K562 (cell line): ENCODE measurements around the gene NAA10. TPM values are rescaled to one million over a fixed set of nuclear protein-coding genes. Genes with fewer than 3 reads are reported as not detected.

Experiments used
- ATAC-seq: fragments of 200-7000 bp; cut with Tn5 transposase; 3 replicates; pipeline ENCODE4 v1.9.1; 2020; ENCODE audit warnings: moderate library complexity
- BruUV-seq: library from RNA; stranded (reverse); fragments of 400-500 nt; replicated peaks from 2 replicates; lab custom pipeline; 2021; lab: Mats Ljungman, UMichigan
- CTCF ChIA-PET: fragments of 300-600 bp; formaldehyde crosslinking; extraction: SDS; loops from one replicate; lab custom pipeline; 2021; ENCODE audit warnings: low intra/inter-chr PET ratio; lab: Yijun Ruan, JAX
- POLR2A ChIA-PET: fragments of 300-600, 350-650 bp; sonication (Branson Sonifier 250); formaldehyde crosslinking; extraction: SDS; loops from one replicate; lab custom pipeline; 2021; ENCODE audit warnings: antibody characterized with exemption, inconsistent platforms; lab: Yijun Ruan, JAX
- DNase-seq, 4 experiments: peaks; one replicate each; pipeline versions ENCODE4 v3.0.0 to v3.0.0-alpha.2; 2011 to 2018; ENCODE audit warnings: low spot score in 3 of 4, mixed read lengths in 3 of 4; ENCODE audit errors: extremely low read depth in 1 of 4
- FAIRE-seq: peaks from 2 replicates; lab custom pipeline; 2011; peaks lifted over from hg19 to GRCh38; lab: Jason Lieb, UNC
- H2AFZ ChIP-seq: 2 replicates; pipeline ENCODE4 v1.6.0; 2011; ENCODE audit warnings: low read depth, low read length, control low read depth, inconsistent platforms
- H3K27ac ChIP-seq: fragments of 200-600 bp; 3 replicates; pipeline ENCODE4 v1.8.0; 2011; ENCODE audit warnings: low read depth, mild to moderate bottlenecking, control low read depth, inconsistent platforms, low read length, moderate library complexity, mixed read lengths; ENCODE audit errors: extremely low read depth
- H3K27me3 ChIP-seq, 2 experiments: fragments of 300-600 bp in 1 of 2; 2 replicates in 1 of 2; 3 replicates in 1 of 2; pipeline versions ENCODE4 v1.6.0 to v1.8.0; 2011; ENCODE audit warnings: inconsistent platforms in 2 of 2, low read length in 2 of 2, mild to moderate bottlenecking in 1 of 2, mixed read lengths in 1 of 2, moderate library complexity in 1 of 2; ENCODE audit not compliant: control insufficient read depth in 2 of 2, insufficient read depth in 2 of 2
- H3K36me3 ChIP-seq: fragments of 300-600 bp; 3 replicates; pipeline ENCODE4 v1.8.0; 2011; ENCODE audit warnings: mild to moderate bottlenecking, low read length, inconsistent platforms; ENCODE audit not compliant: control insufficient read depth, insufficient read depth
- H3K4me1 ChIP-seq, 2 experiments: fragments of 200-600 bp in 1 of 2; replicated peaks in 1 of 2; 2 replicates in 1 of 2; 3 replicates in 1 of 2; pipeline versions ENCODE4 v1.5.1 to v1.8.0; 2011; ENCODE audit warnings: inconsistent platforms in 2 of 2, low read length in 2 of 2, mild to moderate bottlenecking in 1 of 2, mixed read lengths in 1 of 2, moderate library complexity in 1 of 2; ENCODE audit not compliant: control insufficient read depth in 2 of 2, insufficient read depth in 2 of 2
- H3K4me2 ChIP-seq: 2 replicates; pipeline ENCODE4 v1.6.1; 2011; ENCODE audit warnings: low read length, control low read depth, inconsistent platforms, mixed read lengths; ENCODE audit not compliant: insufficient read depth
- H3K4me3 ChIP-seq: fragments of 200-600 bp; sonication (generic), shearing (Covaris generic); 2 replicates; pipeline ENCODE4 v1.5.1; 2016; ENCODE audit warnings: control low read depth, inconsistent platforms
- H3K79me2 ChIP-seq: fragments of 200-600 bp; 3 replicates; pipeline ENCODE4 v1.8.0; 2011; ENCODE audit warnings: low read length, inconsistent platforms; ENCODE audit not compliant: control insufficient read depth, insufficient read depth
- H3K9ac ChIP-seq, 2 experiments: 2 replicates each; pipeline versions ENCODE4 v1.6.0 to v1.6.1; 2011; ENCODE audit warnings: low read depth in 2 of 2, low read length in 2 of 2, control low read depth in 1 of 2, inconsistent platforms in 1 of 2, mild to moderate bottlenecking in 1 of 2, mixed read lengths in 1 of 2; ENCODE audit not compliant: insufficient read depth in 1 of 2
- H3K9me1 ChIP-seq: one replicate; pipeline ENCODE4 v1.6.0; 2011; ENCODE audit warnings: inconsistent platforms, mild to moderate bottlenecking, low read length, moderate library complexity; ENCODE audit not compliant: control insufficient read depth, insufficient read depth
- H3K9me3 ChIP-seq: replicated peaks from 2 replicates; pipeline ENCODE4 v1.5.1; 2011; ENCODE audit warnings: low read depth, low read length, inconsistent platforms; ENCODE audit not compliant: control insufficient read depth, insufficient read depth
- H4K20me1 ChIP-seq: replicated peaks from 2 replicates; pipeline ENCODE4 v1.6.1; 2011; ENCODE audit warnings: low read length, inconsistent platforms, mixed read lengths; ENCODE audit not compliant: control insufficient read depth, insufficient read depth
- CBX2 ChIP-seq: fragments of 200-600 bp; sonication (generic); IDR thresholded peaks from one replicate; pipeline ENCODE4 v1.6.1; 2012; ENCODE audit warnings: mild to moderate bottlenecking, low read length, inconsistent platforms; ENCODE audit not compliant: insufficient read depth, poor library complexity, severe bottlenecking
- CHD4 ChIP-seq: fragments of 200-600 bp; sonication (generic); IDR thresholded peaks from 3 replicates; pipeline ENCODE4 v1.6.1; 2012; ENCODE audit warnings: low read depth, mild to moderate bottlenecking, mixed read lengths, low read length, inconsistent platforms; ENCODE audit not compliant: insufficient read depth, insufficient replicate concordance, poor library complexity, severe bottlenecking
- E2F3 ChIP-seq: fragments of 250-450 bp; sonication (Bioruptor Pico); IDR thresholded peaks from 2 replicates; pipeline ENCODE4 v1.4.0; 2020; ENCODE audit warnings: mild to moderate bottlenecking
- ELF4 ChIP-seq: fragments of 450-650 bp; formaldehyde crosslinking; IDR thresholded peaks from 2 replicates; pipeline ENCODE4 v1.4.0; 2022; ENCODE audit warnings: missing genetic modification characterization
- FOXM1 ChIP-seq, 2 experiments: fragments of 450-650 bp in 1 of 2; sonication (generic) in 1 of 2; formaldehyde crosslinking in 1 of 2; IDR thresholded peaks; 2 replicates each; pipeline versions ENCODE4 v1.6.1 to v1.9.0; 2017 to 2022; ENCODE audit warnings: low read depth in 2 of 2, mild to moderate bottlenecking in 2 of 2, missing genetic modification reagents in 1 of 2, moderate library complexity in 1 of 2
- LARP7 ChIP-seq: fragments of 450-650 bp; IDR thresholded peaks from 2 replicates; pipeline ENCODE4 v1.6.1; 2016
- RNF2 ChIP-seq: sonication (generic); IDR thresholded peaks from 2 replicates; pipeline ENCODE4 v1.6.1; 2016
- SPI1 ChIP-seq: IDR thresholded peaks from 2 replicates; pipeline ENCODE4 v1.6.1; 2011; ENCODE audit warnings: low read depth, low read length, control low read depth, borderline replicate concordance
- THRA ChIP-seq: fragments of 450-650 bp; IDR thresholded peaks from 2 replicates; pipeline ENCODE4 v1.6.1; 2017; ENCODE audit warnings: mild to moderate bottlenecking, moderate library complexity
- ZBTB12 ChIP-seq: fragments of 250-450 bp; sonication (Bioruptor Pico); IDR thresholded peaks from 2 replicates; pipeline ENCODE4 v1.4.0; 2020
- ZBTB2 ChIP-seq: fragments of 450-650 bp; IDR thresholded peaks from 2 replicates; pipeline ENCODE4 v1.6.1; 2016; ENCODE audit warnings: antibody characterized with exemption
- ZHX1 ChIP-seq: fragments of 150-350 bp; conservative IDR thresholded peaks from 2 replicates; pipeline ENCODE4 v1.6.1; 2014; ENCODE audit warnings: low read length
- ZNF311 ChIP-seq: fragments of 250-450 bp; sonication (Bioruptor Pico); IDR thresholded peaks from 2 replicates; pipeline ENCODE4 v1.4.0; 2020; ENCODE audit warnings: mild to moderate bottlenecking, moderate library complexity
- ZNF512 ChIP-seq: IDR thresholded peaks from 2 replicates; pipeline ENCODE4 v1.6.1; 2016; ENCODE audit warnings: missing genetic modification characterization, missing compliant biosample characterization
- WGBS: fragments of 100-300 bp; shearing (Covaris generic); methylation state at CpG from one replicate; pipeline ENCODE4 v1.1.6; 2016; ENCODE audit warnings: low coverage, mixed read lengths; ENCODE audit not compliant: insufficient coverage; ENCODE audit errors: missing lambda C conversion rate; 5-methylcytosine and 5-hydroxymethylcytosine counted together
- in situ Hi-C: fragments of 300-500 bp; cut with MboI; formaldehyde crosslinking; loops from 4 replicates; pipeline ENCODE4 v1.15.0; 2018; ENCODE audit warnings: inconsistent platforms, mixed read lengths
- intact Hi-C: fragments of 100-400 bp; cut with micrococcal nuclease; formaldehyde crosslinking; loops from 2 replicates; pipeline ENCODE4 v1.14.2; 2022
- polyA plus RNA-seq, 8 experiments: library from polyadenylated mRNA; depleted of rRNA in 4 of 8; stranded (reverse) in 5 of 8; unstranded in 3 of 8; fragments of >200 nt; fragmentation: Nextera tagmentation in 2 of 8; fragmentation: Illumina TruSeq in 1 of 8; extraction: Ambion mirVana in 2 of 8; extraction: Trizol in 1 of 8; gene quantifications; 2 replicates each; pipeline versions ENCODE4 v1.2.1 to v1.2.3, GENCODE V29; 2011 to 2014; ENCODE audit warnings: inconsistent platforms in 1 of 8, missing spikeins in 1 of 8
- total RNA-seq, 7 experiments: library from RNA; depleted of rRNA in 6 of 7; stranded (reverse); fragments of >200 nt in 6 of 7; fragmentation: Illumina TruSeq in 2 of 7; extraction: Trizol in 2 of 7; gene quantifications; 2 replicates each; pipeline versions ENCODE4 v1.2.1 to v1.2.3, GENCODE V29; 2011 to 2021; ENCODE audit warnings: low replicate concordance in 1 of 7

The NAA10 gene
- total and polyA plus RNA-seq, 9 of the 15 experiments (the other 6 are each of a cell fraction or from before 2014, with no cell fraction given) = 11.1 to 250 (median 134) TPM

- intact Hi-C loops (no loop called here), in situ Hi-C loops (no loop called here)
- no peak overlapping the region for H2AFZ ChIP-seq
- CTCF ChIA-PET = interaction anchor here (0.6 kb wide), 1 partner anchor 943 kb away, joined by 3 read pairs; no protein-coding TSS in a partner anchor
- DNase-seq = no peak
- no peak overlapping the region for H3K4me2 ChIP-seq
- WGBS = 0% methylated on average over 3 of the region's 7 CpGs
- H3K9me3 ChIP-seq = no peaks in the 10 kb centered on the region
- peaks cover 0 to 38% of the 10 kb centered on the region in 2 experiments; a peak in 2 of 5 replicates for H3K27me3 ChIP-seq
- POLR2A ChIA-PET = interaction anchor here (0.6 kb wide), 2 partner anchors 88 to 414 kb away, joined by 3 to 5 read pairs; partner anchors contain the start of gene SSR4
- H3K36me3 ChIP-seq = no peaks in the 10 kb centered on the region
- peaks cover 1% of the 10 kb centered on the region; the same call in 1 of the 2 replicates for H4K20me1 ChIP-seq
- no peak overlapping the region for H3K27ac ChIP-seq
- no peaks in the 10 kb centered on the region for H3K79me2 ChIP-seq
- BruUV-seq = no TSS peak
- H3K9me1 ChIP-seq = no peaks in the 10 kb centered on the region
- FAIRE-seq = no peak
- no peak for ATAC-seq
- H3K9ac ChIP-seq = no peak overlapping the region
- H3K4me3 ChIP-seq = no peak overlapping the region
- H3K4me1 ChIP-seq = peaks cover 6 to 61% of the 10 kb centered on the region in 2 experiments
- TF ChIP-seq FOXM1 (IDR thresholded peaks at IDR 0.05; ENCODE audit: low read depth) (no peak), FOXM1 (CRISPR knock-in tag; IDR thresholded peaks at IDR 0.05; ENCODE audit: low read depth) (no peak), SPI1 (no peak), ZHX1 (no peak), RNF2 (no peak), ELF4 (CRISPR knock-in tag) (no peak), CBX2 (no peak), ZNF512 (no peak), E2F3 (no peak), CHD4 (no peak), LARP7 (no peak), ZBTB2 (no peak), ZBTB12 (CRISPR knock-in tag) (no peak), ZNF311 (CRISPR knock-in tag) (no peak), THRA (no peak)
Observed at GRCh38 chrX:153882557-153882956, 52.3 kb downstream of the NAA10 start.
